C4-2B (cell line): ENCODE results near the gene PNCK.

Experiments
- ZFX ChIP-seq: fragments of 450-650 bp; IDR thresholded peaks from 2 replicates; pipeline ENCODE4 v1.6.1; 2017
- TF ChIP-seq, protein P1 (sequence below): fragments of 450-650 bp; conservative IDR thresholded peaks from 2 replicates; pipeline ENCODE4 v1.5.1; 2017; ENCODE audit warnings: mild to moderate bottlenecking

DNA sequence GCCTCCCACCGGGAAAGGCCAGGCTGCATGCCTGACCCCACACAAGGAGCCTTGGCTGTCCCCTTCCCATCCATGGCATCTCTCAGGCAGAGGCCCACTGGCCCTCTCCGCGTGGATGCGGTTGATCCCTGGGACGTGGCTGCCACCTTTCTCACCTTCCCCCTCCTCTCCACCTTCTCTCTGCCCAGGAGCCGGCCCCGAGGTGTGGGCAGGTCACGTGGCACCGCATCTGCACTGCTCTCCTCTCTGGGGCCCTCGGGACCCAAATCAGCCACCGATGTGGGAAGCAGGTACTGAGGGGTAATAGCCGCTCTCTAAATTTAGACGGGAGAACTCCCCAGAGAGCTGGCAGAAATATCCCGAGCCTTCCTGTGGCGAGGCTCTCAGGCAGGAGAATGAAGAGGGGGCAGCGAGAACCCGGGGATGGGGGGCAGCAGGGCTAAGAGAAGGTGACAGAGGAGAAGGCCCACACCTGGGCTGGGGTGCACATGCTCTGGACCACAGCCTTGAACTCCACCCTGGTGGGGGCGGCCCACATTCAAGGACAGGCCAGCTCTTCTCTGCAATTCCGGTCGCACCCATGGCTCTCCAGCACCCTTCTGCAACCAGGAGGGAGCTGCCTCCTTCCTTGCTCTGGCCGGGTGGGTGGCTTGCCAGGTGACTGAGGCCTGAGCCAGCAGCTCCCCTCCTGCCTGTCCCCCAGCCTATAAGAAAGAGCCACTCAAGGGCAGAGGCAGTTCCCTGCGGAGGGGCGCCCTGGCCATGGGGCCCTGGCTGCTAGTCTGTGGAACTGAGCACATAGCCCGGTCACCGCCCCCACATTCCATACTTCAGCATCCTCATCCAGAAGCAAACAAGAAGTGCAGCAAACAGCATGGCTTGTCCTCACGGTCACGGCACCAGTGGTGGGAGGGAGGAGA, 36.2 kb downstream of the PNCK start:
- TF ChIP-seq, protein P1, sequence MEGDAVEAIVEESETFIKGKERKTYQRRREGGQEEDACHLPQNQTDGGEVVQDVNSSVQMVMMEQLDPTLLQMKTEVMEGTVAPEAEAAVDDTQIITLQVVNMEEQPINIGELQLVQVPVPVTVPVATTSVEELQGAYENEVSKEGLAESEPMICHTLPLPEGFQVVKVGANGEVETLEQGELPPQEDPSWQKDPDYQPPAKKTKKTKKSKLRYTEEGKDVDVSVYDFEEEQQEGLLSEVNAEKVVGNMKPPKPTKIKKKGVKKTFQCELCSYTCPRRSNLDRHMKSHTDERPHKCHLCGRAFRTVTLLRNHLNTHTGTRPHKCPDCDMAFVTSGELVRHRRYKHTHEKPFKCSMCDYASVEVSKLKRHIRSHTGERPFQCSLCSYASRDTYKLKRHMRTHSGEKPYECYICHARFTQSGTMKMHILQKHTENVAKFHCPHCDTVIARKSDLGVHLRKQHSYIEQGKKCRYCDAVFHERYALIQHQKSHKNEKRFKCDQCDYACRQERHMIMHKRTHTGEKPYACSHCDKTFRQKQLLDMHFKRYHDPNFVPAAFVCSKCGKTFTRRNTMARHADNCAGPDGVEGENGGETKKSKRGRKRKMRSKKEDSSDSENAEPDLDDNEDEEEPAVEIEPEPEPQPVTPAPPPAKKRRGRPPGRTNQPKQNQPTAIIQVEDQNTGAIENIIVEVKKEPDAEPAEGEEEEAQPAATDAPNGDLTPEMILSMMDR = no peak
- TF ChIP-seq ZFX = no peak
